Uterus (tissue), 2 donors: ENCODE measurements around the gene ASMTL.

Source experiments
- POLR2A ChIP-seq, 2 donors: fragments of 450-650 bp; IDR thresholded peaks; one replicate each; pipeline ENCODE4 v1.6.1; 2016; ENCODE audit warnings: antibody characterized with exemption in 2 of 2, mild to moderate bottlenecking in 1 of 2, moderate library complexity in 1 of 2
- TF ChIP-seq, protein P1 (sequence below), 4 experiments: fragments of 200-600 bp in 2 of 4; fragments of 450-650 bp in 2 of 4; sonication (generic) in 2 of 4; IDR thresholded peaks; one replicate each; pipeline ENCODE4 v1.5.1; 2016 to 2019; ENCODE audit warnings: antibody characterized with exemption in 4 of 4, mild to moderate bottlenecking in 2 of 4, moderate library complexity in 1 of 4

DNA sequence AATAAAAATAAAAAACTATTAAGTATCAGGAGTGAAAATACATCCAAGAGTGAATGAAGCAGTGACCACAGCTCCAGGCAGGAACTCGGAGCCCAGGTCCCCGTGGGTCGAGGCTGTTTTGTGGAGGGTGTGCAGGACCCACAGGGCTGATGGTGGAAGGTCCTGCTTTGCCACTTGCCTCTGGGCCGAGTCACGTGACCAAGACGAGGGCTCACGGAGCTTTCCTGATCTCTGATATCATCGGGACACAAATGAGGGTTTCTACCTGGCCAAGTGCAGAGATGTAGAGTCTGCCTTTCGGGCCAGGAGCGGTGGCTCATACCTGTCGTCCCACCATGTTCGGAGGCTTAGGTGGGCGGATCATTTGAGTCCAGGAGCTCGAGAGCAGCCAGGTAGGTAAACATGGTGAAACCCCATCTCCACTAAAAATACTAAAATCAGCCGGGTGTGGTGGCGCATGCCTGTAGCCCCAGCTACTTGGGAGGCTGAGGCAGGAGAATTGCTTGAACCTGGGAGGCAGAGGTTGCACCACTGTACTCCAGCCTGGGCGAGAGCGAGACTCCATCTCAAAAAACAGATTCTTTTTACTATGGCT, 68.0 kb downstream of the ASMTL start:
- TF ChIP-seq, protein P1, sequence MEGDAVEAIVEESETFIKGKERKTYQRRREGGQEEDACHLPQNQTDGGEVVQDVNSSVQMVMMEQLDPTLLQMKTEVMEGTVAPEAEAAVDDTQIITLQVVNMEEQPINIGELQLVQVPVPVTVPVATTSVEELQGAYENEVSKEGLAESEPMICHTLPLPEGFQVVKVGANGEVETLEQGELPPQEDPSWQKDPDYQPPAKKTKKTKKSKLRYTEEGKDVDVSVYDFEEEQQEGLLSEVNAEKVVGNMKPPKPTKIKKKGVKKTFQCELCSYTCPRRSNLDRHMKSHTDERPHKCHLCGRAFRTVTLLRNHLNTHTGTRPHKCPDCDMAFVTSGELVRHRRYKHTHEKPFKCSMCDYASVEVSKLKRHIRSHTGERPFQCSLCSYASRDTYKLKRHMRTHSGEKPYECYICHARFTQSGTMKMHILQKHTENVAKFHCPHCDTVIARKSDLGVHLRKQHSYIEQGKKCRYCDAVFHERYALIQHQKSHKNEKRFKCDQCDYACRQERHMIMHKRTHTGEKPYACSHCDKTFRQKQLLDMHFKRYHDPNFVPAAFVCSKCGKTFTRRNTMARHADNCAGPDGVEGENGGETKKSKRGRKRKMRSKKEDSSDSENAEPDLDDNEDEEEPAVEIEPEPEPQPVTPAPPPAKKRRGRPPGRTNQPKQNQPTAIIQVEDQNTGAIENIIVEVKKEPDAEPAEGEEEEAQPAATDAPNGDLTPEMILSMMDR (IDR thresholded peaks at IDR 0.05): no peak
- TF ChIP-seq POLR2A (IDR thresholded peaks at IDR 0.05): no peak
